Natural killer cell (primary cell): ENCODE results near the gene PPRC1. TPM values are rescaled to one million over a fixed set of nuclear protein-coding genes. Genes with fewer than 3 reads are reported as not detected.
A peak's percentile ranks its signal among the peaks of the same experiment; 100 is the strongest.

Experiments
- ATAC-seq, 3 donors: fragments of 150-1000 bp in 2 of 3; fragments of 200-7000 bp in 1 of 3; cut with Tn5 transposase; 1 replicate in 1 of 3; 2 replicates in 2 of 3; pipeline ENCODE4 v1.10.0; 2021; ENCODE audit warnings: mild to moderate bottlenecking in 2 of 3, moderate library complexity in 2 of 3
- DNase-seq, 2 donors: peaks; one replicate each; pipeline versions ENCODE4 v3.0.0 to v3.0.0-alpha.2; 2013 to 2021; ENCODE audit warnings: mixed read lengths in 1 of 2
- H3K27ac ChIP-seq: one replicate; pipeline ENCODE4 v1.5.1; 2013; ENCODE audit warnings: mild to moderate bottlenecking, low read length
- H3K27me3 ChIP-seq: one replicate; pipeline ENCODE4 v1.6.1; 2013; ENCODE audit warnings: low read length; ENCODE audit not compliant: control insufficient read depth, insufficient read depth
- H3K36me3 ChIP-seq: one replicate; pipeline ENCODE4 v1.6.1; 2013; ENCODE audit warnings: low read length; ENCODE audit not compliant: control insufficient read depth, insufficient read depth
- H3K4me1 ChIP-seq: one replicate; pipeline ENCODE4 v1.6.1; 2013; ENCODE audit warnings: low read length; ENCODE audit not compliant: control insufficient read depth, insufficient read depth
- H3K4me3 ChIP-seq: one replicate; pipeline ENCODE4 v1.5.1; 2013; ENCODE audit warnings: low read length
- H3K9me3 ChIP-seq: one replicate; pipeline ENCODE4 v1.6.1; 2013; ENCODE audit warnings: low read length; ENCODE audit not compliant: control insufficient read depth, insufficient read depth
- H3K27ac Mint-ChIP-seq, 2 donors: one replicate each; pipeline ENCODE4 v1.8.0; 2022; ENCODE audit warnings: mild to moderate bottlenecking in 2 of 2, mixed read lengths in 2 of 2, moderate library complexity in 1 of 2
- H3K27me3 Mint-ChIP-seq, 2 donors: one replicate each; pipeline ENCODE4 v1.8.0; 2022; ENCODE audit warnings: low read depth in 2 of 2, mixed read lengths in 2 of 2
- H3K36me3 Mint-ChIP-seq: one replicate; pipeline ENCODE4 v1.8.0; 2022; ENCODE audit warnings: mixed read lengths
- H3K4me1 Mint-ChIP-seq, 2 donors: one replicate each; pipeline ENCODE4 v1.8.0; 2022; ENCODE audit warnings: mixed read lengths in 2 of 2
- H3K4me3 Mint-ChIP-seq: one replicate; pipeline ENCODE4 v1.8.0; 2022; ENCODE audit warnings: mild to moderate bottlenecking, moderate library complexity, mixed read lengths
- H3K9me3 Mint-ChIP-seq, 2 donors: one replicate each; pipeline ENCODE4 v1.8.0; 2022; ENCODE audit warnings: mixed read lengths in 2 of 2
- WGBS: methylation state at CpG from one replicate; pipeline ENCODE4 v1.1.7; 2013; ENCODE audit warnings: missing lambda C conversion rate; ENCODE audit not compliant: insufficient coverage; 5-methylcytosine and 5-hydroxymethylcytosine counted together
- intact Hi-C: fragments of 100-400 bp; cut with micrococcal nuclease; formaldehyde crosslinking; loops from one replicate; pipeline ENCODE4 v1.14.2; 2022
- total RNA-seq, 4 donors: library from RNA; stranded (reverse); fragments of 120-200 nt in 1 of 4; gene quantifications; one replicate each; pipeline versions ENCODE4 v1.2.3 to v1.2.4, GENCODE V29; 2013 to 2022
- TF ChIP-seq, protein P1 (sequence below): fragments of 200-600 bp; IDR thresholded peaks from one replicate; pipeline ENCODE4 v1.8.0; 2022; ENCODE audit warnings: antibody characterized with exemption

Gene PPRC1
- total RNA-seq, 3 donors from 2014 or later (not counting 1 experiment from before 2014, with no cell fraction given), result 29.1 to 48.0 (median 37.7) TPM

DNA sequence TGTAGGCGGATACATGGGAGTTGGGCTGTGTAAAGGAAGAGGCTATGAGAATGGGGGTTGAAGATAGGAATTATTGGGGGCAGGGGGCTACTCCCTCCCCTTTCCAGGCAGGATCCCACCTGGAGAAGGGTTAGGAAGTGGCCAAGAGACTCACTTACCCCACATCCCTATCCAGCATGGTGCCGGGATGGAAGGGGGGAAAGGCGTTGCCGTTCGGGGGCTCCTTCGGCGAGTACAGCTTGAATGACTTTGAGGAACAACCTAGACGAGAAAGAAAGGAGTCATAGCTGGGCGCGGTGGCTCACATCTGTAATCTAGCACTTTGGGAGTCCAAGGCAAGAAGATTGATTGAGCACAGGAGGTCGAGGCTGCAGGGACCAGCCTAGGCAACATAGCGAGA lies 21.6 kb upstream of the PPRC1 start:
- intact Hi-C loops, result no loop called here
- Histone ChIP-seq H3K9me3 (no peaks in the 10 kb centered on the region), H3K27ac (no peak overlapping the region), H3K4me1 (peaks cover 36% of the 10 kb centered on the region), H3K27me3 (no peaks in the 10 kb centered on the region), H3K4me3 (no peak overlapping the region), H3K36me3 (peaks cover 46% of the 10 kb centered on the region)
- no peaks in the 10 kb centered on the region for H3K9me3 Mint-ChIP-seq
- no peak for DNase-seq
- no peak overlapping the region for H3K4me3 Mint-ChIP-seq
- TF ChIP-seq, protein P1, sequence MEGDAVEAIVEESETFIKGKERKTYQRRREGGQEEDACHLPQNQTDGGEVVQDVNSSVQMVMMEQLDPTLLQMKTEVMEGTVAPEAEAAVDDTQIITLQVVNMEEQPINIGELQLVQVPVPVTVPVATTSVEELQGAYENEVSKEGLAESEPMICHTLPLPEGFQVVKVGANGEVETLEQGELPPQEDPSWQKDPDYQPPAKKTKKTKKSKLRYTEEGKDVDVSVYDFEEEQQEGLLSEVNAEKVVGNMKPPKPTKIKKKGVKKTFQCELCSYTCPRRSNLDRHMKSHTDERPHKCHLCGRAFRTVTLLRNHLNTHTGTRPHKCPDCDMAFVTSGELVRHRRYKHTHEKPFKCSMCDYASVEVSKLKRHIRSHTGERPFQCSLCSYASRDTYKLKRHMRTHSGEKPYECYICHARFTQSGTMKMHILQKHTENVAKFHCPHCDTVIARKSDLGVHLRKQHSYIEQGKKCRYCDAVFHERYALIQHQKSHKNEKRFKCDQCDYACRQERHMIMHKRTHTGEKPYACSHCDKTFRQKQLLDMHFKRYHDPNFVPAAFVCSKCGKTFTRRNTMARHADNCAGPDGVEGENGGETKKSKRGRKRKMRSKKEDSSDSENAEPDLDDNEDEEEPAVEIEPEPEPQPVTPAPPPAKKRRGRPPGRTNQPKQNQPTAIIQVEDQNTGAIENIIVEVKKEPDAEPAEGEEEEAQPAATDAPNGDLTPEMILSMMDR, result no peak
- peaks cover 12% of the 10 kb centered on the region for H3K36me3 Mint-ChIP-seq
- no peak overlapping the region for H3K27ac Mint-ChIP-seq
- H3K4me1 Mint-ChIP-seq, result peaks cover 31 to 49% of the 10 kb centered on the region in 2 donors
- 97% methylated on average over 11 of the region's 12 CpGs for WGBS
- no peaks in the 10 kb centered on the region for H3K27me3 Mint-ChIP-seq
- ATAC-seq, result no peak

DNA sequence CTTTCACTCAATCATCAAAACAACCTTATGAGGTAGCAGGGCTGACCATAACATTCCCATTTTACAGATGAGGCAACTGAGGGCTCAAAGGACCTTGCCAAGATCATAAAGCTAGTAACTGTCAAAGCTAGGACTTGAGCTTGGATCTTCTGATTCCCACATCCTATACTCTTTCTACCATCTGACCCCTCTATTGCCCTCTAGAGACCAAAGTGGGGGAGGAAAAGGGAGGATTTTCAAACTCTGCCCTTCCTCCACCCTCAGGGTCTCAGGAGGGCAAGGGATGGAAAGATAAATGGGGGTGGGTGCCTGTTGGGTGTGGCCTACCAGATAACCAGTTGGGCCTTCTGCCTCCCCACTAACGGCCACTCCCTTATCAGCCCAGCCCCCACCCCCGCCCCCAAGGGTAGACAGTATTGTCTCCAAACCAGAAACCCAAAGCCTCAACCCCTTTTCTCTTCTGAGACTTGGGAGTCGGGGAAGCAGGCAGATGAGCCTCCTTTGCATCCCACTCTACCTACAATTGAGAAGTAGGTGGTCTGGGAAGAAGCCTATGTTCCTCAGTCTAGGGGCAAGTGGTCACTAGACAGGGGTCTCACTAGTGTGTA lies 20.5 kb upstream of the PPRC1 start:
- Mint-ChIP-seq H3K36me3 (peaks cover 12% of the 10 kb centered on the region), H3K4me1 (peaks cover 42 to 58% of the 10 kb centered on the region in 2 donors), H3K27ac (peak overlapping the region; percentile 50 to 95), H3K9me3 (no peaks in the 10 kb centered on the region), H3K27me3 (no peaks in the 10 kb centered on the region), H3K4me3 (no peak overlapping the region)
- Histone ChIP-seq H3K36me3 (peaks cover 40% of the 10 kb centered on the region), H3K27ac (no peak overlapping the region), H3K27me3 (no peaks in the 10 kb centered on the region), H3K4me1 (peaks cover 46% of the 10 kb centered on the region), H3K9me3 (no peaks in the 10 kb centered on the region), H3K4me3 (no peak overlapping the region)
- ATAC-seq (no peak), DNase-seq (no peak)
- intact Hi-C loops, result no loop called here
- TF ChIP-seq, protein P1, result no peak
- 43% methylated on average over 1 of the region's 3 CpGs for WGBS

DNA sequence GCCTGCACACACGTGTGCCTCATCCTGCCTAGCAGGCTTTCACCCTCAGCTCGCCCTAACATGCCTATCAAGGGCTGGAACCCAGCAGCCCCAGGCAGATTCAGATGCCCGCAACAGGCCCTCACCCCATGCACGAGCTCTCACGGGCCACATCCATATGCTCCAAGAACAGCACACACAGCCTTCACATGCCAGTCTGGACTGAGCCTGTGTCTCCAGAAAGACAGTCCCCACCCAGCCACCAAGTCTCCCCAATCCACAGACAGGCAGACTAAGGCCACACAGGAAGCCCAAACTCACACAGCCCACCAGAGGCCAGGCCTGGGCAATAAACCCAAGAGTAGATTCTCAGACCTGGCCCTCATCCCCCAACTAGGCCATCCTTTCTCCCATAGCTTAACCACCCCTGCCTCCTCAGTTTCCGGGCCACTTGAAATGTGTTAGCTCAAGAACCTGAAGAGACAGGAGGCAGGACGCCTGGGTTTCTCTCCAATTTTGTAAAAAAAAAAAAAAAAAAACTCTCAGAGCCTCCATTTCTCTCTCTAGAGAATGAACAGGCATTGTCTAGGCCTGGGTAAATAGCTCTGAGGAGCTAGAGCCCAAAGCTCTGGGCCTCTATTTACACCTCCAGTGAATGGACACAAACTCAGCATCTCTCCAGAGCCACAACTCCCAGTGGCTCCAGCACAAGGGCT lies 19.4 kb upstream of the PPRC1 start:
- peaks cover 57% of the 10 kb centered on the region for H3K4me1 ChIP-seq
- WGBS, result 53% methylated on average over 6 of the region's 7 CpGs
- no peaks in the 10 kb centered on the region for H3K27me3 ChIP-seq
- Mint-ChIP-seq H3K9me3 (no peaks in the 10 kb centered on the region), H3K36me3 (peaks cover 10% of the 10 kb centered on the region), H3K4me1 (peaks cover 53 to 69% of the 10 kb centered on the region in 2 donors), H3K27me3 (no peaks in the 10 kb centered on the region), H3K27ac (peak overlapping the region; percentile 83 to 95), H3K4me3 (peak overlapping the region; percentile 87)
- TF ChIP-seq, protein P1, result no peak
- H3K36me3 ChIP-seq, result peaks cover 29% of the 10 kb centered on the region
- no peaks in the 10 kb centered on the region for H3K9me3 ChIP-seq
- peak in 1 of 2 donors; percentile 42 for DNase-seq
- no peak for ATAC-seq
- intact Hi-C loops, result no loop called here
- peak overlapping the region; percentile 40 for H3K27ac ChIP-seq
- peak overlapping the region; percentile 31 for H3K4me3 ChIP-seq
